Kidney epithelial cell (primary cell): ENCODE measurements around the gene ATP11A. TPM values are rescaled to one million over a fixed set of nuclear protein-coding genes. Genes with fewer than 3 reads are reported as not detected.

Source experiments
- DNase-seq: peaks from one replicate; pipeline ENCODE4 v3.0.0-alpha.2; 2010; ENCODE audit warnings: low read depth
- H3K27me3 ChIP-seq: 2 replicates; pipeline ENCODE4 v1.6.0; 2011; ENCODE audit warnings: low read length; ENCODE audit not compliant: control insufficient read depth, insufficient read depth
- H3K36me3 ChIP-seq: 2 replicates; pipeline ENCODE4 v1.5.1; 2011; ENCODE audit warnings: low read length; ENCODE audit not compliant: control insufficient read depth, insufficient read depth
- H3K4me3 ChIP-seq: 2 replicates; pipeline ENCODE4 v1.5.1; 2011; ENCODE audit warnings: low read depth, mild to moderate bottlenecking, control low read depth, low read length
- total RNA-seq: library from RNA; depleted of rRNA; stranded (reverse); fragments of >200 nt; gene quantifications from 2 replicates; pipeline ENCODE4 v1.2.3, GENCODE V29; 2015
- TF ChIP-seq, protein P1 (sequence below): IDR thresholded peaks from 2 replicates; pipeline ENCODE4 v1.5.1; 2011; ENCODE audit warnings: mild to moderate bottlenecking, moderate library complexity, low read length, control low read depth, inconsistent platforms; ENCODE audit not compliant: insufficient read depth, poor library complexity, severe bottlenecking

The ATP11A gene
- total RNA-seq, 1 donor from 2014 or later, result 31.5 TPM

GRCh38 chr13:112818698-112819045, 128.8 kb downstream of the ATP11A start:
- no peaks in the 10 kb centered on the region for H3K27me3 ChIP-seq
- H3K4me3 ChIP-seq, result no peak overlapping the region
- no peak for DNase-seq
- TF ChIP-seq, protein P1, sequence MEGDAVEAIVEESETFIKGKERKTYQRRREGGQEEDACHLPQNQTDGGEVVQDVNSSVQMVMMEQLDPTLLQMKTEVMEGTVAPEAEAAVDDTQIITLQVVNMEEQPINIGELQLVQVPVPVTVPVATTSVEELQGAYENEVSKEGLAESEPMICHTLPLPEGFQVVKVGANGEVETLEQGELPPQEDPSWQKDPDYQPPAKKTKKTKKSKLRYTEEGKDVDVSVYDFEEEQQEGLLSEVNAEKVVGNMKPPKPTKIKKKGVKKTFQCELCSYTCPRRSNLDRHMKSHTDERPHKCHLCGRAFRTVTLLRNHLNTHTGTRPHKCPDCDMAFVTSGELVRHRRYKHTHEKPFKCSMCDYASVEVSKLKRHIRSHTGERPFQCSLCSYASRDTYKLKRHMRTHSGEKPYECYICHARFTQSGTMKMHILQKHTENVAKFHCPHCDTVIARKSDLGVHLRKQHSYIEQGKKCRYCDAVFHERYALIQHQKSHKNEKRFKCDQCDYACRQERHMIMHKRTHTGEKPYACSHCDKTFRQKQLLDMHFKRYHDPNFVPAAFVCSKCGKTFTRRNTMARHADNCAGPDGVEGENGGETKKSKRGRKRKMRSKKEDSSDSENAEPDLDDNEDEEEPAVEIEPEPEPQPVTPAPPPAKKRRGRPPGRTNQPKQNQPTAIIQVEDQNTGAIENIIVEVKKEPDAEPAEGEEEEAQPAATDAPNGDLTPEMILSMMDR, result no peak
- peaks cover 3% of the 10 kb centered on the region for H3K36me3 ChIP-seq

- TF ChIP-seq, protein P1, result no peak
- peaks cover 3% of the 10 kb centered on the region for H3K36me3 ChIP-seq
- H3K4me3 ChIP-seq, result no peak overlapping the region
- H3K27me3 ChIP-seq, result no peaks in the 10 kb centered on the region
- no peak for DNase-seq
Measured at GRCh38 chr13:112819111-112819510, 129.3 kb downstream of the ATP11A start.

- TF ChIP-seq, protein P1, result no peak
- no peak overlapping the region for H3K4me3 ChIP-seq
Measured at GRCh38 chr13:112819816-112820215, 130.0 kb downstream of the ATP11A start.

GRCh38 chr13:112820318-112820717, 130.5 kb downstream of the ATP11A start:
- Histone ChIP-seq H3K36me3 (peaks cover 5% of the 10 kb centered on the region), H3K27me3 (no peaks in the 10 kb centered on the region), H3K4me3 (no peak overlapping the region)
- TF ChIP-seq, protein P1, result no peak
- DNase-seq, result no peak

More at GRCh38 chr13:112819816-112820215, 130.0 kb downstream of the ATP11A start:
- Histone ChIP-seq H3K27me3 (no peaks in the 10 kb centered on the region), H3K36me3 (peaks cover 5% of the 10 kb centered on the region)
- no peak for DNase-seq

DNA sequence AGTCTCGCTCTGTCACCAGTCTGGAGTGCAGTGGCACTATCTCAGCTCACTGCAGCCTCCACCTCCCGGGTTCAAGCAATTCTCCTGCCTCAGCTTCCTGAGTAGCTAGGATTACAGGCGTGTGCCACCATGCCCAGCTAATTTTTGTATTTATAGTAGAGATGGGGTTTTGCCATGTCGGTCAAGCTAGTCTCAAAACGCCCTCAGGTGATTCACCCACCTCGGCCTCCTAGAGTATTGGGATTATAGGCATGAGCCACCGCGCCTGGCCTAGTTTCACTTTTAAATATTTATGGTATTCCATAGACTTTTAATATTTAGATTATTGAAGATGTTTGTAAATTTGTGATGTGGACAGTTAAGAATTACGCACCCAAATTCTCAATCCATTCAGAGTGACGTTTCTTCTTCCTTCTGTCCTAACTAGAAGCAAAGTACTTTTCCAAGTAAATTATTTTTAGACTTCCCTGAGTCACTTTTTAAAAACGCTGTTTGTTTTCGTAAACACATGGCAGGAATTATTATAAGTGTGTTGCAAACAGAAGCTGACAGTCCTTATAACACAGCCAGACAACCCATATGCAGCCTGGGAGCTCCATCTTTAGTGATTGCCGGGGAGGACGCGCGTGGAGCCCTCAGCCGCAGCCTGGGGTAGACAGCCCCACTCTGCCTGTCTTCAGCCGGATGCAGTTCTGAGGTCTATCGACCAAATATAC, 131.7 kb downstream of the ATP11A start:
- TF ChIP-seq, protein P1, result no peak
- no peak for DNase-seq
- Histone ChIP-seq H3K36me3 (peaks cover 5% of the 10 kb centered on the region), H3K4me3 (no peak overlapping the region), H3K27me3 (no peaks in the 10 kb centered on the region)

GRCh38 chr13:112822851-112823250, 133.0 kb downstream of the ATP11A start:
- DNase-seq, result no peak
- Histone ChIP-seq H3K4me3 (no peak overlapping the region), H3K36me3 (peaks cover 2% of the 10 kb centered on the region), H3K27me3 (no peaks in the 10 kb centered on the region)
- TF ChIP-seq, protein P1, result no peak
